GM23248 (cell line): Measurements from ENCODE around the gene ZIC4.
A peak's percentile ranks its signal among the peaks of the same experiment; 100 is the strongest.

Experiments used
- EZH2 ChIP-seq: fragments of 200-600 bp; sonication (generic); IDR thresholded peaks from 2 replicates; pipeline ENCODE4 v1.6.1; 2018; ENCODE audit warnings: antibody characterized with exemption, mild to moderate bottlenecking; ENCODE audit not compliant: insufficient read depth, poor library complexity, severe bottlenecking
- EZH2phosphoT487 ChIP-seq: fragments of 200-600 bp; sonication (generic); IDR thresholded peaks from 2 replicates; pipeline ENCODE4 v1.6.1; 2018; ENCODE audit warnings: antibody characterized with exemption, moderate library complexity, mild to moderate bottlenecking, low read depth; ENCODE audit not compliant: insufficient read depth

DNA sequence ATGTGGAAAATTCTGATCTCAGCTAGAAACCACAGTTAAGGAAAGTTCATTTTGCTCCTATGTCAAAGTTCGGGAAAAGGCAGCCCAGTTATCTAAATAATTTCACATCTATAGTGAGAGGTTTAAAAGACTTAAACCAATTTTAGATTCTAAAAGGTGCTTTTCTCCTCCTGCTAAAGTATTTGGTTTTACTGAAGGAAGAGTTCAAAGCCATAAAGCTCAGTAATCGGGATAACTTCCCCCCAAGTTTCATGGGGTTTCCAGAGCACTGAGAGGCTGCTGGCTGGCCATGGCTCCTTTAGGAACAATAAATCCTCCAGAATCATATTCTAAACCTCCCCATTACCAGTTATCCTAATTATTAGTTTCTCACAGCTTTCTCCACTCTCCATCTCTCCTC lies 38.2 kb downstream of the ZIC4 start:
- TF ChIP-seq EZH2, result peak; percentile 29
- TF ChIP-seq EZH2phosphoT487, result no peak
